Activated CD8-positive, alpha-beta memory T cell treated with anti-CD3 and anti-CD28 coated beads, Interleukin-2, amount 50 U/mL, for 4 hours (primary cell): Measurements from ENCODE around the gene SIGLEC7.

Experiments
- DNase-seq: peaks from one replicate; pipeline ENCODE4 v3.0.0-alpha.2; 2020

The SIGLEC7 gene

GRCh38 chr19:51169283-51169918, 27.3 kb downstream of the SIGLEC7 start:
- peak; percentile 71 for DNase-seq

- DNase-seq: no peak
Measured at GRCh38 chr19:51172223-51172622, 30.1 kb downstream of the SIGLEC7 start.

GRCh38 chr19:51173681-51174080, 31.6 kb downstream of the SIGLEC7 start:
- no peak for DNase-seq

- no peak for DNase-seq
Measured at GRCh38 chr19:51179256-51179655, 37.2 kb downstream of the SIGLEC7 start.

GRCh38 chr19:51181377-51181912, 39.3 kb downstream of the SIGLEC7 start:
- DNase-seq: no peak

- no peak for DNase-seq
Measured at GRCh38 chr19:51181913-51182419, 39.9 kb downstream of the SIGLEC7 start.

GRCh38 chr19:51183629-51184028, 41.5 kb downstream of the SIGLEC7 start:
- no peak for DNase-seq

- no peak for DNase-seq
Measured at GRCh38 chr19:51185069-51185867, 43.2 kb downstream of the SIGLEC7 start.

GRCh38 chr19:51185868-51186215, 43.7 kb downstream of the SIGLEC7 start:
- DNase-seq: no peak

- no peak for DNase-seq
Measured at GRCh38 chr19:51186323-51186722, 44.2 kb downstream of the SIGLEC7 start.

- no peak for DNase-seq
Measured at GRCh38 chr19:51187395-51188226, 45.5 kb downstream of the SIGLEC7 start.

- no peak for DNase-seq
Measured at GRCh38 chr19:51188227-51188559, 46.1 kb downstream of the SIGLEC7 start.

- no peak for DNase-seq
Measured at GRCh38 chr19:51192689-51193088, 50.6 kb downstream of the SIGLEC7 start.

- DNase-seq: no peak
Measured at GRCh38 chr19:51194527-51195315, 52.6 kb downstream of the SIGLEC7 start.

GRCh38 chr19:51195316-51195586, 53.1 kb downstream of the SIGLEC7 start:
- DNase-seq: no peak

- DNase-seq: no peak
Measured at GRCh38 chr19:51195616-51196015, 53.5 kb downstream of the SIGLEC7 start.

GRCh38 chr19:51196181-51196580, 54.1 kb downstream of the SIGLEC7 start:
- DNase-seq: no peak

- no peak for DNase-seq
Measured at GRCh38 chr19:51198641-51199040, 56.5 kb downstream of the SIGLEC7 start.

GRCh38 chr19:51200071-51200666, 58.1 kb downstream of the SIGLEC7 start:
- DNase-seq: no peak

GRCh38 chr19:51201712-51202111, 59.6 kb downstream of the SIGLEC7 start:
- DNase-seq: no peak
